ENCODE results near the gene PNPLA6.

PNPLA6 gene

DNA sequence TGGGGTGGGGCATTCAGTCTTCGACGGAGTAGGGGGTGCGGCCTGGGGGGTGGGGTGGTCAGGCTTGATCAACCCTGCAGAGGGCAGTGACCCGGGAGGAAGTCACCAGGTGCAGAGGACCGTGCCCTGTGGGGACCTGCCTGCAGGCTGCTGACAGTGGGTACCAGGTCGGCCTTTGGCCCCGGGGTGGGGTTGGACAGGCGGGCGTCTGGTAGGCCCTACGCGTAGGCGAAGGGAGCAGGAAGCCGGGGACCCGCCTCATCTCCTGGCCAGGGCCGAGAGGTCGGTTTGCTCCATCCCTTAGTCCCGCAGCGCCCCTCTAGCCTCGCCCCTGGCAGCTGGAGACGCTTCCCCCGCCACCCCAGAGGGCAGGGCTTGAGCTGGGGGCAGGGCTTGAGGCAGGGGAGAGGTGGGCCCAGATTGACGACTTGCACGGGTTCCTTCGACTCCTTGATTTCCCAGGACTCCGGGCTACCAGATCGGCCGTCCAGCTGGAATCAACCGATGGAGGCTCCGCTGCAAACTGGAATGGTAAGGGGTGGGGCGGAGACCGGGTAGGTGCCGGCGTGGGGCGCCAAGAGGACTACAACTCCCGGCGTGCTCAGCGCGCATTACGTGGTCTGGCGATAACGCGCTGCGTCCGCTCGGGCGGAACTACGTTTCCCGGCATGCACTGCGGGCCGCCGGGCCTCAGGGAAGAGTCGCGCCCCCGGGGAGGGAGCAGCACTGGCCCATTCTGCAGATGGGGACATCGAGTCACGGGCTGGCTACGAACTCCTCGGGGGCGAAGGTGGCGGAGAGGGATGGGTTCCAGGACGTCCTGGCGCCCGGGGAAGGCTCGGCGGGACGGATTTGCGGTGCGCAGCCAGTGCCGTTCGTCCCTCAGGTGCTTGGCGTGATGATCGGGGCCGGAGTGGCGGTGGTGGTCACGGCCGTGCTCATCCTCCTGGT lies at the start of gene PNPLA6:
Gene PNPLA6 (plus strand): TSS at position 671 of the 951 bp plus-strand sequence. CDS start 72 bp downstream, at position 743.
- Histone ChIP-seq H3K4me3 (ENCODE audit: low read depth in 1 of 2, low read length in 1 of 2) (peak within 1 kb of the TSS; percentile 91 to 99), H3K36me3 (peaks cover 42% of the 10 kb centered on the region)
- TF ChIP-seq, protein P1, sequence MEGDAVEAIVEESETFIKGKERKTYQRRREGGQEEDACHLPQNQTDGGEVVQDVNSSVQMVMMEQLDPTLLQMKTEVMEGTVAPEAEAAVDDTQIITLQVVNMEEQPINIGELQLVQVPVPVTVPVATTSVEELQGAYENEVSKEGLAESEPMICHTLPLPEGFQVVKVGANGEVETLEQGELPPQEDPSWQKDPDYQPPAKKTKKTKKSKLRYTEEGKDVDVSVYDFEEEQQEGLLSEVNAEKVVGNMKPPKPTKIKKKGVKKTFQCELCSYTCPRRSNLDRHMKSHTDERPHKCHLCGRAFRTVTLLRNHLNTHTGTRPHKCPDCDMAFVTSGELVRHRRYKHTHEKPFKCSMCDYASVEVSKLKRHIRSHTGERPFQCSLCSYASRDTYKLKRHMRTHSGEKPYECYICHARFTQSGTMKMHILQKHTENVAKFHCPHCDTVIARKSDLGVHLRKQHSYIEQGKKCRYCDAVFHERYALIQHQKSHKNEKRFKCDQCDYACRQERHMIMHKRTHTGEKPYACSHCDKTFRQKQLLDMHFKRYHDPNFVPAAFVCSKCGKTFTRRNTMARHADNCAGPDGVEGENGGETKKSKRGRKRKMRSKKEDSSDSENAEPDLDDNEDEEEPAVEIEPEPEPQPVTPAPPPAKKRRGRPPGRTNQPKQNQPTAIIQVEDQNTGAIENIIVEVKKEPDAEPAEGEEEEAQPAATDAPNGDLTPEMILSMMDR (IDR thresholded peaks at IDR 0.05): peak; percentile 6

DNA sequence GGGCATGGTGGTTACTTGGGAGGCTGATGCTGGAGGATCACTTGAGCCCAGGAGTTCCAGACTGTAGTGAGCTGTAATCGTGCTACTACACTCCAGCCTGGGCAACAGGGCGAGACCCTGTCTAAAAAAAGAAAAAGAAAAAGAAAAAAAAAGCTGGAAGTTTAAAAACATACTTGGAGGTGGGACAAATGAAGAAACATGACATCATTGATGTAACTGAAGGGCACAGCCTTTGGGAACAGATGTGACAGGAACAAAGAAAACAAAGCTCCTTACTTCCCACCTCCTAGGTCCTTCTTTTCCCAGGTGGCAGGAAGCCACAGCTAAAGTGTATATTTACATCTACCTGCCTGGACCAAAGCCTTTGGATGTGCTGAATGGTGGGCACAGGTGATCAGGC lies 48.6 kb upstream of the PNPLA6 start:
- Histone ChIP-seq H3K4me1 (ENCODE audit: control insufficient read depth in 1 of 2, insufficient read depth in 1 of 2, low read depth in 1 of 2, low read length in 1 of 2) (peaks cover 37 to 43% of the 10 kb centered on the region in 2 experiments), H3K27ac (no peak overlapping the region), H3K27me3 (peaks cover 17% of the 10 kb centered on the region), H3K4me3 (ENCODE audit: low read depth in 1 of 2, low read length in 1 of 2) (no peak overlapping the region), H3K9me3 (no peaks in the 10 kb centered on the region), H3K36me3 (no peaks in the 10 kb centered on the region)
- TF ChIP-seq, protein P1 (IDR thresholded peaks at IDR 0.05): no peak

More for the DNA sequence above, at the start of gene PNPLA6:
- no peaks in the 10 kb centered on the region for H3K9me3 ChIP-seq
- H3K27me3 ChIP-seq: peaks cover 17% of the 10 kb centered on the region
- peaks cover 37 to 38% of the 10 kb centered on the region in 2 experiments for H3K4me1 ChIP-seq (ENCODE audit: control insufficient read depth in 1 of 2, insufficient read depth in 1 of 2, low read depth in 1 of 2, low read length in 1 of 2)
- H3K27ac ChIP-seq: peak within 1 kb of the TSS; percentile 76

DNA sequence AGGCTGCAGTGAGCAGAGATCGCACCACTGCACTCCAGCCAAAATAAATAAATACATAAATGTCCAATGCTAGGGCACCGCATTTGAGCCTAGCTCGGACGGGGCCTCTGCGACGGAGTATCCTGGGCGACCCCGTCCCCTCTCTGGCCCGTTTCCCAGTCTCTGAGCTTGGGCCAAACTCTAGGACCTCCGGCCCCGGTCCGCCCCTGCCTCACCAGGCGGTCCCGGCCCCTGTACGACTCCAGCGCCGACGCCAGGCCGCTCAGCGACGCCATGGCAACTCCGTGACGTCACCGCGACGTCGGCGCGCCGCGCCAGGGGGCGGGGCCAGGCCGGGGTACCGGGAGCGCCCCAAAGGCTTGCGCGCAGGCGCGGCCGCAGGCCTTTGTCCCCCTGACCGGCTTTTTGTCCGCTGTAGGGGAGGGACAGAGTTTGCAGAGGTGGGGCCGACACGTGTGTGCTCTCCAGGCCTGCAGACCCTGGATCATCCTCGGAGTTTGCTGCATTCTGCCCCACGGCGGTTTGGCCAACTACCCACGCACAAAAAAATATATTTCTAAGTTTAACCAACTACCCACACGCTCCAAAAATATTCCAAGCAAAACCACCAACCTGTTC lies 46.7 kb upstream of the PNPLA6 start, which contains the start of gene PEX11G:
Gene PEX11G (minus strand): TSS at position 300 of the 618 bp plus-strand sequence. CDS start 25 bp downstream, at position 275.
- Histone ChIP-seq H3K4me1 (ENCODE audit: control insufficient read depth in 1 of 2, insufficient read depth in 1 of 2, low read depth in 1 of 2, low read length in 1 of 2) (peaks cover 45 to 49% of the 10 kb centered on the region in 2 experiments), H3K36me3 (no peaks in the 10 kb centered on the region), H3K4me3 (ENCODE audit: low read depth in 1 of 2, low read length in 1 of 2) (peak within 1 kb of the TSS; percentile 64 to 68), H3K27me3 (peaks cover 2% of the 10 kb centered on the region), H3K27ac (peak within 1 kb of the TSS; percentile 85), H3K9me3 (no peaks in the 10 kb centered on the region)
- TF ChIP-seq, protein P1 (IDR thresholded peaks at IDR 0.05): peak; percentile 56

DNA sequence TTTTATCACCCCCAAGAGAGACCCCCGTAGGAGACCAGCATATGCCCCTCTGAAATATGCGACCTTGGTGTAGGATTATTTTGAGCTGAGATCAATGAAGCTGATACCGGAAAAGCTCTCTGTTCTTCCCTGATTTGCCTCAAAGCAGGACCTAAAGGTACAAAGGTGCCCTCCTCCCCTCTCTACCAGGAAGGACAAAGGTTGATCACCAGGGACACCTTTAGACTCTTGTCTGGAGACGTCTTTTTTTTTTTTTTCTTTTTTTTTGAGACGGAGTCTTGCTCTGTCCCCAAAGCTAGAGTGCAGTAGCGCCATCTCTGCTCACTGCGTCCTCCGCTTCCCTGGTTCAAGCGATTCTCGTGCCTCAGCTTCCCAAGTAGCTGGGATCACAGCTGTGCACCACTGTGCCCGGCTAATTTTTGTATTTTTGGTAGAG lies 45.9 kb upstream of the PNPLA6 start:
- peak overlapping the region in 1 of 2 experiments; percentile 64 for H3K4me3 ChIP-seq (ENCODE audit: low read depth in 1 of 2, low read length in 1 of 2)
- peaks cover 52 to 53% of the 10 kb centered on the region in 2 experiments for H3K4me1 ChIP-seq (ENCODE audit: control insufficient read depth in 1 of 2, insufficient read depth in 1 of 2, low read depth in 1 of 2, low read length in 1 of 2)
- TF ChIP-seq, protein P1 (IDR thresholded peaks at IDR 0.05): no peak
- H3K27me3 ChIP-seq: no peaks in the 10 kb centered on the region
- H3K36me3 ChIP-seq: no peaks in the 10 kb centered on the region
- H3K9me3 ChIP-seq: no peaks in the 10 kb centered on the region
- H3K27ac ChIP-seq: peak overlapping the region; percentile 85

DNA sequence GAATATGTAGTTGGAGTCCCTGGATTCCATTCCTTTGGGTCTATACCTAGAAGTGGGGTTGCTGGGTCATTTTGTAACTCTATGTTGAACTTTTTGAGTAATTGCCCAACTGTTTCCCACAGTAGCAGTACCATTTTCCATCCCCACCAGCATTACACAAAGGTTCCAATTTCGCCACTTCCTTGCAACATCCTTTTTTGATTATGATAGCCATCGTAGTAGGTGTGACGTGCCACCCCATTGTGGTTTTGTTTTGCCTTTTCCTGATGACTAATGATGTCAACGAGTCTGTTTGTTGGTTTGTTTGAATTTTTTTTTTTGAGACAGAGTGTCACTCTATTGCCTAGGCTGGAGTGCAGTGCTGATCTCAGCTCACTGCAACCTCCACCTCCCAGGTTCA lies 43.4 kb upstream of the PNPLA6 start:
- TF ChIP-seq, protein P1 (IDR thresholded peaks at IDR 0.05): peak; percentile 2
- Histone ChIP-seq H3K36me3 (no peaks in the 10 kb centered on the region), H3K27ac (peak overlapping the region; percentile 96), H3K4me3 (ENCODE audit: low read depth in 1 of 2, low read length in 1 of 2) (peak overlapping the region; percentile 30 to 35), H3K4me1 (ENCODE audit: control insufficient read depth in 1 of 2, insufficient read depth in 1 of 2, low read depth in 1 of 2, low read length in 1 of 2) (peaks cover 54% of the 10 kb centered on the region in 2 experiments), H3K9me3 (no peaks in the 10 kb centered on the region), H3K27me3 (peaks cover 12% of the 10 kb centered on the region)

Measured in neutrophil (primary cell).